Measurements from ENCODE around the gene ABT1.

Gene ABT1

DNA sequence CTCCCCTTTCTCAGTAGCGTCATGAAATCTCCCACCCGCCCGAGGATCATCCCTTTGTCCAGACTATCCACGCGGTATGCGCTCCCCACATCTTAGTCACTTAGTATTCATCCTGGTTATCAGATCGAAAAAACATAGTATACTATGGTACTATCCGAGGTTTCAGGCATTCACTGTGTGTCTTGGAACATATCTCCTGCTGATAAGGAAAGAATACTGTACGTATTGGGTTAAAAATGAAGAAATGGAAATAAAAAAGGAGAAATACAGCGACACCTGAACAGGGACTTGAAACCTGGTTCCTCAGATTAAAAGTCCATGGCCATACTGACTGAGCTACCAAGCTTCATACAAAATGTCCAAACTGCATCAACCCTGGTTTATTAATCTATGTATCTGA lies 44.5 kb upstream of the ABT1 start:
- no peaks in the 10 kb centered on the region for H3K9me2 ChIP-seq (replicated peaks; ENCODE audit: insufficient read depth, low read length)
- H2AFZ ChIP-seq (ENCODE audit: low read length): peak overlapping the region; percentile 62; the same call in 1 of the 2 replicates
- H3K4me3 ChIP-seq (ENCODE audit: low read length): peak overlapping the region; percentile 85; the same call in 1 of the 2 replicates
- H3F3A ChIP-seq (ENCODE audit: insufficient read depth, low read length): peaks cover 33% of the 10 kb centered on the region
- no peaks in the 10 kb centered on the region for H3K27me3 ChIP-seq (replicated peaks; ENCODE audit: insufficient read depth, low read length)
- no peaks in the 10 kb centered on the region for H4K20me1 ChIP-seq (ENCODE audit: insufficient read depth, low read length)
- H3K4me1 ChIP-seq (ENCODE audit: low read length): 0 out of 2 replicates have a peak, but pooled peaks cover 8% of the 10 kb centered on the region
- no peak overlapping the region for H3K27ac ChIP-seq (ENCODE audit: low read length)
- H3K9ac ChIP-seq (ENCODE audit: low read length): no peak overlapping the region
- H3K9me3 ChIP-seq (replicated peaks; ENCODE audit: insufficient read depth, low read length): no peaks in the 10 kb centered on the region
- H3K36me3 ChIP-seq (replicated peaks; ENCODE audit: insufficient read depth, low read length): no peaks in the 10 kb centered on the region
- no peak for TF ChIP-seq EZH2phosphoT487 (IDR thresholded peaks at IDR 0.05; ENCODE audit: low read length)
- TF ChIP-seq EZH2 (optimal IDR thresholded peaks at IDR 0.05; ENCODE audit: low read depth, low read length): no peak
- TF ChIP-seq, protein P1, sequence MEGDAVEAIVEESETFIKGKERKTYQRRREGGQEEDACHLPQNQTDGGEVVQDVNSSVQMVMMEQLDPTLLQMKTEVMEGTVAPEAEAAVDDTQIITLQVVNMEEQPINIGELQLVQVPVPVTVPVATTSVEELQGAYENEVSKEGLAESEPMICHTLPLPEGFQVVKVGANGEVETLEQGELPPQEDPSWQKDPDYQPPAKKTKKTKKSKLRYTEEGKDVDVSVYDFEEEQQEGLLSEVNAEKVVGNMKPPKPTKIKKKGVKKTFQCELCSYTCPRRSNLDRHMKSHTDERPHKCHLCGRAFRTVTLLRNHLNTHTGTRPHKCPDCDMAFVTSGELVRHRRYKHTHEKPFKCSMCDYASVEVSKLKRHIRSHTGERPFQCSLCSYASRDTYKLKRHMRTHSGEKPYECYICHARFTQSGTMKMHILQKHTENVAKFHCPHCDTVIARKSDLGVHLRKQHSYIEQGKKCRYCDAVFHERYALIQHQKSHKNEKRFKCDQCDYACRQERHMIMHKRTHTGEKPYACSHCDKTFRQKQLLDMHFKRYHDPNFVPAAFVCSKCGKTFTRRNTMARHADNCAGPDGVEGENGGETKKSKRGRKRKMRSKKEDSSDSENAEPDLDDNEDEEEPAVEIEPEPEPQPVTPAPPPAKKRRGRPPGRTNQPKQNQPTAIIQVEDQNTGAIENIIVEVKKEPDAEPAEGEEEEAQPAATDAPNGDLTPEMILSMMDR (IDR thresholded peaks at IDR 0.05; ENCODE audit: low read length): no peak
- H3K79me2 ChIP-seq (ENCODE audit: low read length): no peaks in the 10 kb centered on the region
- no peak for DNase-seq
- peak overlapping the region; percentile 87; the same call in 1 of the 2 replicates for H3K4me2 ChIP-seq (ENCODE audit: low read depth, low read length)

DNA sequence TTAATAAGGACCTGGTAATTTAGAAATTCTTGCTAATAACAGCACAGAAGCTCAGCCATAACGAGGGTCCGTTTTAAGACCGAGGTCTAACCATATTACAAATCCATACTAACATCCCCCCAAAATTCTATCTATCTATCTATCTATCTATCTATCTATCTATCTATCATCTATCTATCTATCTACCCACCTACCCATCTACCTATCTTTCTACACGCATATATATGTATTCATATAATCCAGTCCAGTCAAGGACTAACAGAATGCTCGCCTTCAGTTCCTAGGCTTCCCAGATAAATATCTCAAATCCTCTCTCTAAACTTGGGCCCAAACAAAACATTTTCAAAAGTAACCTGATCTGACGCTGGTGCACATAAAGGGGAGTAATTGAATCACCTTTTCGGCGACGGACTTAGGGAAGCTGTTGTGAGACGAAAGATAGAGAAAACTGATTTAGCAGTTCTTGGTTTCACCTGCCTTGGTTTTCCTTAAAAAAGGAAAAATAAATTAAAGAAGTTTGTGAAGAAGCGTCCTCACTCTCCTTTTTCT lies 44.0 kb upstream of the ABT1 start:
- no peak for DNase-seq
- no peaks in the 10 kb centered on the region for H3K9me2 ChIP-seq (replicated peaks; ENCODE audit: insufficient read depth, low read length)
- H3K27me3 ChIP-seq (replicated peaks; ENCODE audit: insufficient read depth, low read length): no peaks in the 10 kb centered on the region
- TF ChIP-seq EZH2 (optimal IDR thresholded peaks at IDR 0.05; ENCODE audit: low read depth, low read length) (no peak), EZH2phosphoT487 (IDR thresholded peaks at IDR 0.05; ENCODE audit: low read length) (no peak)
- TF ChIP-seq, protein P1 (IDR thresholded peaks at IDR 0.05; ENCODE audit: low read length): no peak
- no peaks in the 10 kb centered on the region for H3K9me3 ChIP-seq (replicated peaks; ENCODE audit: insufficient read depth, low read length)
- peaks cover 33% of the 10 kb centered on the region for H3F3A ChIP-seq (ENCODE audit: insufficient read depth, low read length)
- H3K4me1 ChIP-seq (ENCODE audit: low read length): 0 out of 2 replicates have a peak, but pooled peaks cover 8% of the 10 kb centered on the region
- H3K79me2 ChIP-seq (ENCODE audit: low read length): no peaks in the 10 kb centered on the region
- peak overlapping the region; percentile 79; the same call in 1 of the 2 replicates for H3K9ac ChIP-seq (ENCODE audit: low read length)
- peak overlapping the region; percentile 62 for H2AFZ ChIP-seq (ENCODE audit: low read length)
- peak overlapping the region; percentile 90; the same call in 1 of the 2 replicates for H3K27ac ChIP-seq (ENCODE audit: low read length)
- H3K4me2 ChIP-seq (ENCODE audit: low read depth, low read length): peak overlapping the region; percentile 87
- no peaks in the 10 kb centered on the region for H4K20me1 ChIP-seq (ENCODE audit: insufficient read depth, low read length)
- no peaks in the 10 kb centered on the region for H3K36me3 ChIP-seq (replicated peaks; ENCODE audit: insufficient read depth, low read length)
- H3K4me3 ChIP-seq (ENCODE audit: low read length): peak overlapping the region; percentile 85

DNA sequence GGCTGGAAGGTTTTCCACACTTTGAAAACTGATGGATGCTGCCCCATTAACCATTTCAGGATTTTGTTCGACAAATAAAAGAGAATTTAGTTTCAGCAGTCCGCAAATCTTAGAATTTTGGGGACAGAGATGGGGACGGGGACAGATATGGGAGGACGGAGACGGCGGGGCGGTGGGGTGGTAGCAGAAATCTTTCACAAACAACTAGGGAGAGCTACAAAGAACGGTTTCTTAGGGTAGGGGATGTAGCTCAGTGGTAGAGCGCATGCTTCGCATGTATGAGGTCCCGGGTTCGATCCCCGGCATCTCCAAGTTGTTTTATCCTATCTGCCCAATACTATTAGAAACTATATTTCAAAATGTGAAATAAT lies 43.5 kb upstream of the ABT1 start:
- no peaks in the 10 kb centered on the region for H3K36me3 ChIP-seq (replicated peaks; ENCODE audit: insufficient read depth, low read length)
- H3K4me3 ChIP-seq (ENCODE audit: low read length): peak overlapping the region; percentile 85
- peak overlapping the region; percentile 62 for H2AFZ ChIP-seq (ENCODE audit: low read length)
- peak; percentile 73 for DNase-seq
- peak overlapping the region; percentile 79; the same call in 1 of the 2 replicates for H3K9ac ChIP-seq (ENCODE audit: low read length)
- no peaks in the 10 kb centered on the region for H3K79me2 ChIP-seq (ENCODE audit: low read length)
- H3K9me3 ChIP-seq (replicated peaks; ENCODE audit: insufficient read depth, low read length): no peaks in the 10 kb centered on the region
- peak overlapping the region; percentile 90 for H3K27ac ChIP-seq (ENCODE audit: low read length)
- no peaks in the 10 kb centered on the region for H4K20me1 ChIP-seq (ENCODE audit: insufficient read depth, low read length)
- TF ChIP-seq EZH2 (optimal IDR thresholded peaks at IDR 0.05; ENCODE audit: low read depth, low read length) (no peak), EZH2phosphoT487 (IDR thresholded peaks at IDR 0.05; ENCODE audit: low read length) (no peak)
- TF ChIP-seq, protein P1 (IDR thresholded peaks at IDR 0.05; ENCODE audit: low read length): no peak
- no peaks in the 10 kb centered on the region for H3K27me3 ChIP-seq (replicated peaks; ENCODE audit: insufficient read depth, low read length)
- no peaks in the 10 kb centered on the region for H3K9me2 ChIP-seq (replicated peaks; ENCODE audit: insufficient read depth, low read length)
- H3K4me1 ChIP-seq (ENCODE audit: low read length): 0 out of 2 replicates have a peak, but pooled peaks cover 8% of the 10 kb centered on the region
- peaks cover 33% of the 10 kb centered on the region for H3F3A ChIP-seq (ENCODE audit: insufficient read depth, low read length)
- peak overlapping the region; percentile 87 for H3K4me2 ChIP-seq (ENCODE audit: low read depth, low read length)

Data from MM.1S (cell line).